Lower lobe of right lung (tissue), 2 donors: ENCODE measurements around the gene SCGB3A1. TPM values are rescaled to one million over a fixed set of nuclear protein-coding genes. Genes with fewer than 3 reads are reported as not detected.

Experiments
- ATAC-seq, 2 donors: fragments of 200-7000 bp; cut with Tn5 transposase; one replicate each; pipeline ENCODE4 v1.9.1; 2020 to 2022; ENCODE audit warnings: mild to moderate bottlenecking in 2 of 2, moderate library complexity in 2 of 2
- DNase-seq: peaks from one replicate; pipeline ENCODE4 v3.0.0-alpha.2; 2020
- H3K27ac ChIP-seq: fragments of 200-600 bp; one replicate; pipeline ENCODE4 v1.8.0; 2022
- H3K27me3 ChIP-seq: fragments of 200-600 bp; one replicate; pipeline ENCODE4 v1.8.0; 2022; ENCODE audit warnings: low read depth
- H3K36me3 ChIP-seq: fragments of 200-600 bp; one replicate; pipeline ENCODE4 v1.8.0; 2022; ENCODE audit warnings: mild to moderate bottlenecking
- H3K4me1 ChIP-seq: fragments of 200-600 bp; one replicate; pipeline ENCODE4 v1.8.0; 2022
- H3K4me3 ChIP-seq: fragments of 200-600 bp; one replicate; pipeline ENCODE4 v1.8.0; 2022; ENCODE audit warnings: mild to moderate bottlenecking
- H3K9me3 ChIP-seq: fragments of 200-600 bp; one replicate; pipeline ENCODE4 v1.8.0; 2022
- CTCF ChIP-seq: fragments of 200-600 bp; IDR thresholded peaks from one replicate; pipeline ENCODE4 v1.8.0; 2022; ENCODE audit warnings: antibody characterized with exemption, mild to moderate bottlenecking
- intact Hi-C: fragments of 100-400 bp; cut with DNase I; formaldehyde crosslinking; loops from one replicate; pipeline ENCODE4 v1.11.0; 2022
- total RNA-seq: library from RNA; stranded (reverse); fragmentation: NEBNext Ultra II Directional; extraction: Animal tissue kit (Norgen Biotek cat#: 25700); gene quantifications from one replicate; pipeline ENCODE4 v1.2.1, GENCODE V29; 2021
- donor health status: DM: no; HTN: yes; CAD: no; lungs with severe emphysema.

SCGB3A1 gene
- total RNA-seq, 1 donor from 2014 or later = 1,318 TPM

GRCh38 chr5:180611140-180611850, 20.0 kb upstream of the SCGB3A1 start:
- Histone ChIP-seq H3K4me3 (no peak overlapping the region), H3K27ac (no peak overlapping the region), H3K9me3 (no peaks in the 10 kb centered on the region), H3K27me3 (no peaks in the 10 kb centered on the region), H3K4me1 (no peaks in the 10 kb centered on the region), H3K36me3 (no peaks in the 10 kb centered on the region)
- no peak for DNase-seq
- no peak for ATAC-seq
- intact Hi-C loops = no loop called here
- no peak for TF ChIP-seq CTCF

- intact Hi-C loops = no loop called here
- Histone ChIP-seq H3K9me3 (no peaks in the 10 kb centered on the region), H3K27me3 (no peaks in the 10 kb centered on the region), H3K36me3 (no peaks in the 10 kb centered on the region), H3K4me1 (no peaks in the 10 kb centered on the region), H3K4me3 (no peak overlapping the region), H3K27ac (no peak overlapping the region)
- ATAC-seq (no peak), DNase-seq (no peak)
- TF ChIP-seq CTCF = no peak
These were observed 18.7 kb upstream of the SCGB3A1 start for GRCh38 chr5:180609817-180610550.

GRCh38 chr5:180609386-180609785, 18.1 kb upstream of the SCGB3A1 start:
- no peak for ATAC-seq
- TF ChIP-seq CTCF = no peak
- DNase-seq = no peak
- Histone ChIP-seq H3K4me3 (no peak overlapping the region), H3K27me3 (no peaks in the 10 kb centered on the region), H3K4me1 (no peaks in the 10 kb centered on the region), H3K36me3 (no peaks in the 10 kb centered on the region), H3K9me3 (no peaks in the 10 kb centered on the region), H3K27ac (no peak overlapping the region)
- intact Hi-C loops = no loop called here

- ATAC-seq (no peak), DNase-seq (no peak)
- Histone ChIP-seq H3K9me3 (no peaks in the 10 kb centered on the region), H3K4me3 (no peak overlapping the region), H3K4me1 (no peaks in the 10 kb centered on the region), H3K36me3 (no peaks in the 10 kb centered on the region), H3K27ac (no peak overlapping the region), H3K27me3 (no peaks in the 10 kb centered on the region)
- intact Hi-C loops = no loop called here
- TF ChIP-seq CTCF = no peak
These were observed 17.4 kb upstream of the SCGB3A1 start for GRCh38 chr5:180608572-180609310.

GRCh38 chr5:180607861-180608571, 16.7 kb upstream of the SCGB3A1 start:
- Histone ChIP-seq H3K27me3 (no peaks in the 10 kb centered on the region), H3K9me3 (no peaks in the 10 kb centered on the region), H3K4me1 (no peaks in the 10 kb centered on the region), H3K4me3 (no peak overlapping the region), H3K27ac (no peak overlapping the region), H3K36me3 (no peaks in the 10 kb centered on the region)
- intact Hi-C loops = no loop called here
- no peak for ATAC-seq
- no peak for TF ChIP-seq CTCF
- peak; percentile 75 for DNase-seq
